ENCODE measurements around the gene CIBAR2.

GRCh38 chr16:85062323-85062722 lies 49.9 kb downstream of the CIBAR2 start:
- TF ChIP-seq CTCF (IDR thresholded peaks at IDR 0.05 in 8 of 11, conservative IDR thresholded peaks at IDR 0.05 in 3 of 11), result no peak
- TF ChIP-seq POLR2AphosphoS5 (IDR thresholded peaks at IDR 0.05), result no peak
